ENCODE results near the gene EHBP1. TPM values are rescaled to one million over a fixed set of nuclear protein-coding genes. Genes with fewer than 3 reads are reported as not detected.

EHBP1 gene
- total RNA-seq, 1 donor from 2014 or later, result 46.5 TPM

- Mint-ChIP-seq H3K4me1 (ENCODE audit: unreplicated experiment) (no peaks in the 10 kb centered on the region), H3K36me3 (ENCODE audit: unreplicated experiment) (no peaks in the 10 kb centered on the region), H3K4me3 (ENCODE audit: unreplicated experiment) (no peak overlapping the region), H3K27me3 (ENCODE audit: unreplicated experiment) (no peaks in the 10 kb centered on the region), H3K27ac (ENCODE audit: unreplicated experiment) (no peak overlapping the region), H3K9me3 (ENCODE audit: unreplicated experiment) (peaks cover 7% of the 10 kb centered on the region)
- TF ChIP-seq CTCF (IDR thresholded peaks at IDR 0.05), result no peak
- DNase-seq (ENCODE audit: extremely low spot score, unreplicated experiment), result no peak
Observed at GRCh38 chr2:62904344-62904743, 198.8 kb downstream of the EHBP1 start.

- no peaks in the 10 kb centered on the region for H3K4me1 Mint-ChIP-seq (ENCODE audit: unreplicated experiment)
- no peak overlapping the region for H3K27ac Mint-ChIP-seq (ENCODE audit: unreplicated experiment)
- peaks cover 7% of the 10 kb centered on the region for H3K9me3 Mint-ChIP-seq (ENCODE audit: unreplicated experiment)
- H3K4me3 Mint-ChIP-seq (ENCODE audit: unreplicated experiment), result no peak overlapping the region
- H3K36me3 Mint-ChIP-seq (ENCODE audit: unreplicated experiment), result no peaks in the 10 kb centered on the region
- no peak for TF ChIP-seq CTCF (IDR thresholded peaks at IDR 0.05)
- DNase-seq (ENCODE audit: extremely low spot score, unreplicated experiment), result no peak
- no peaks in the 10 kb centered on the region for H3K27me3 Mint-ChIP-seq (ENCODE audit: unreplicated experiment)
Observed at GRCh38 chr2:62908145-62908544, 202.6 kb downstream of the EHBP1 start.

GRCh38 chr2:62913311-62913710, 207.8 kb downstream of the EHBP1 start:
- no peaks in the 10 kb centered on the region for H3K9me3 Mint-ChIP-seq (ENCODE audit: unreplicated experiment)
- H3K27ac Mint-ChIP-seq (ENCODE audit: unreplicated experiment), result no peak overlapping the region
- no peaks in the 10 kb centered on the region for H3K36me3 Mint-ChIP-seq (ENCODE audit: unreplicated experiment)
- DNase-seq (ENCODE audit: extremely low spot score, unreplicated experiment), result no peak
- no peak overlapping the region for H3K4me3 Mint-ChIP-seq (ENCODE audit: unreplicated experiment)
- no peaks in the 10 kb centered on the region for H3K27me3 Mint-ChIP-seq (ENCODE audit: unreplicated experiment)
- TF ChIP-seq CTCF (IDR thresholded peaks at IDR 0.05), result no peak
- peaks cover 2% of the 10 kb centered on the region for H3K4me1 Mint-ChIP-seq (ENCODE audit: unreplicated experiment)

GRCh38 chr2:62919041-62919440, 213.5 kb downstream of the EHBP1 start:
- DNase-seq (ENCODE audit: extremely low spot score, unreplicated experiment), result no peak
- no peaks in the 10 kb centered on the region for H3K27me3 Mint-ChIP-seq (ENCODE audit: unreplicated experiment)
- H3K4me1 Mint-ChIP-seq (ENCODE audit: unreplicated experiment), result peaks cover 2% of the 10 kb centered on the region
- no peak for TF ChIP-seq CTCF (IDR thresholded peaks at IDR 0.05)
- H3K9me3 Mint-ChIP-seq (ENCODE audit: unreplicated experiment), result peaks cover 20% of the 10 kb centered on the region
- H3K4me3 Mint-ChIP-seq (ENCODE audit: unreplicated experiment), result no peak overlapping the region
- H3K36me3 Mint-ChIP-seq (ENCODE audit: unreplicated experiment), result peaks cover 33% of the 10 kb centered on the region
- H3K27ac Mint-ChIP-seq (ENCODE audit: unreplicated experiment), result no peak overlapping the region

- Mint-ChIP-seq H3K4me3 (ENCODE audit: unreplicated experiment) (no peak overlapping the region), H3K4me1 (ENCODE audit: unreplicated experiment) (peaks cover 2% of the 10 kb centered on the region), H3K27ac (ENCODE audit: unreplicated experiment) (no peak overlapping the region), H3K36me3 (ENCODE audit: unreplicated experiment) (peaks cover 42% of the 10 kb centered on the region), H3K9me3 (ENCODE audit: unreplicated experiment) (peaks cover 30% of the 10 kb centered on the region), H3K27me3 (ENCODE audit: unreplicated experiment) (no peaks in the 10 kb centered on the region)
- DNase-seq (ENCODE audit: extremely low spot score, unreplicated experiment), result no peak
- TF ChIP-seq CTCF (IDR thresholded peaks at IDR 0.05), result no peak
Observed at GRCh38 chr2:62920070-62920469, 214.6 kb downstream of the EHBP1 start.

Data from osteocyte (in vitro differentiated cells).